Measurements from ENCODE around the gene FZD8.

FZD8 gene

GRCh38 chr10:35600193-35600592 is 41.9 kb downstream of the FZD8 start:
- DNase-seq, result no peak

- no peak for DNase-seq
Measured at GRCh38 chr10:35598379-35598778, 43.7 kb downstream of the FZD8 start.

- no peak for DNase-seq
Measured at GRCh38 chr10:35595106-35595505, 47.0 kb downstream of the FZD8 start.

- no peak for DNase-seq
Measured at GRCh38 chr10:35594115-35595079, 47.7 kb downstream of the FZD8 start.

GRCh38 chr10:35592441-35592840 is 49.7 kb downstream of the FZD8 start:
- no peak for DNase-seq

GRCh38 chr10:35588836-35589235 is 53.3 kb downstream of the FZD8 start:
- no peak for DNase-seq

All from activated CD8-positive, alpha-beta memory T cell treated with anti-CD3 and anti-CD28 coated beads, Interleukin-2, amount 50 U/mL, for 4 hours (primary cell).